Activated CD8-positive, alpha-beta T cell treated with anti-CD3 and anti-CD28 coated beads for 36 hours (primary cell): ENCODE data around the gene SPPL3. TPM values are rescaled to one million over a fixed set of nuclear protein-coding genes. Genes with fewer than 3 reads are reported as not detected.
"Not testable (repeated sequence)": the region's sequence is repeated elsewhere in the genome, so short reads cannot be mapped to it uniquely, and the experiment has no call there.

Experiments used
- ATAC-seq: fragments of 200-7000 bp; cut with Tn5 transposase; one replicate; pipeline ENCODE4 v1.10.0; 2021; ENCODE audit warnings: mild to moderate bottlenecking, moderate library complexity
- CTCF ChIA-PET: fragments of 350-600 bp; sonication (Branson Sonifier 250); formaldehyde crosslinking; loops from one replicate; lab custom pipeline; 2021; ENCODE audit warnings: antibody characterized with exemption; lab: Charles Lee
- POLR2A ChIA-PET: fragments of 350-600 bp; sonication (Branson Sonifier 250); formaldehyde crosslinking; loops from one replicate; lab custom pipeline; 2021; ENCODE audit warnings: antibody characterized with exemption; lab: Charles Lee
- DNase-seq: peaks from one replicate; pipeline ENCODE4 v3.0.0-alpha.2; 2020
- H3K27ac Mint-ChIP-seq: one replicate; pipeline ENCODE4 v1.8.0; 2021; ENCODE audit warnings: mild to moderate bottlenecking, mixed read lengths
- H3K27me3 Mint-ChIP-seq: one replicate; pipeline ENCODE4 v1.8.0; 2021; ENCODE audit warnings: mixed read lengths
- H3K36me3 Mint-ChIP-seq: one replicate; pipeline ENCODE4 v1.8.0; 2021; ENCODE audit warnings: low read depth, mixed read lengths
- H3K4me1 Mint-ChIP-seq: one replicate; pipeline ENCODE4 v1.8.0; 2021; ENCODE audit warnings: low read depth, mixed read lengths
- H3K4me3 Mint-ChIP-seq: one replicate; pipeline ENCODE4 v1.8.0; 2021; ENCODE audit warnings: mild to moderate bottlenecking, moderate library complexity, mixed read lengths
- H3K9me3 Mint-ChIP-seq: one replicate; pipeline ENCODE4 v1.8.0; 2021; ENCODE audit warnings: mixed read lengths
- intact Hi-C: fragments of 100-400 bp; cut with micrococcal nuclease; formaldehyde crosslinking; loops from one replicate; pipeline ENCODE4 v1.10.0; 2022
- total RNA-seq, 2 experiments: library from RNA; stranded (reverse); gene quantifications; one replicate each; pipeline ENCODE4 v1.2.3, GENCODE V29; 2021
- TF ChIP-seq, protein P1 (sequence below): fragments of 200-600 bp; IDR thresholded peaks from one replicate; pipeline ENCODE4 v1.8.0; 2022; ENCODE audit warnings: antibody characterized with exemption, mild to moderate bottlenecking

SPPL3 gene
- total RNA-seq, 2 experiments from 2014 or later, result 19.8 to 20.8 TPM

DNA sequence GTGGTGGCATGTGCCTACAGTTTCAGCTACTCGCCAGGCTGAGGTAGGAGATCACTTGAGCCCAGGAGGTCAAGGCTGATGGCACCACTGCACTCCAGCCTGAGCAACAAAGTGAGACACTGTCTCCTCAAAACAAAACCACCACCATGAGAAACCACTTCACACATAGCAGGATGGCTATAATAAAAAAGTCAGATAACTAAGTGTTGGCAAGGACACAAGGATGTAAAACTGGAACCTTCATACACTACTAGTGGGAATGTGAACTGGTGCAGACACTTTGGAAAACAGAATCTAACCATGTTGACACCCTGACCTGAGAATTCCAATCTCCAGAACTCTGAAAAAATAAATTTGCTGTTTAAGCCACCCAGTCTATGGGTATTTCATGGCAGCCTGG, 110.8 kb downstream of the SPPL3 start:
- DNase-seq (no peak), ATAC-seq (no peak)
- intact Hi-C loops, result no loop called here
- Mint-ChIP-seq H3K27me3 (no peaks in the 10 kb centered on the region), H3K36me3 (peaks cover 49% of the 10 kb centered on the region), H3K4me1 (peaks cover 28% of the 10 kb centered on the region), H3K9me3 (peaks cover 26% of the 10 kb centered on the region), H3K27ac (no peak overlapping the region), H3K4me3 (no peak overlapping the region)
- ChIA-PET POLR2A (interaction anchor here (0.6 kb wide), 1 partner anchor 40 kb away, joined by 3 read pairs; no protein-coding TSS in a partner anchor), CTCF (no interaction called here)
- TF ChIP-seq, protein P1, sequence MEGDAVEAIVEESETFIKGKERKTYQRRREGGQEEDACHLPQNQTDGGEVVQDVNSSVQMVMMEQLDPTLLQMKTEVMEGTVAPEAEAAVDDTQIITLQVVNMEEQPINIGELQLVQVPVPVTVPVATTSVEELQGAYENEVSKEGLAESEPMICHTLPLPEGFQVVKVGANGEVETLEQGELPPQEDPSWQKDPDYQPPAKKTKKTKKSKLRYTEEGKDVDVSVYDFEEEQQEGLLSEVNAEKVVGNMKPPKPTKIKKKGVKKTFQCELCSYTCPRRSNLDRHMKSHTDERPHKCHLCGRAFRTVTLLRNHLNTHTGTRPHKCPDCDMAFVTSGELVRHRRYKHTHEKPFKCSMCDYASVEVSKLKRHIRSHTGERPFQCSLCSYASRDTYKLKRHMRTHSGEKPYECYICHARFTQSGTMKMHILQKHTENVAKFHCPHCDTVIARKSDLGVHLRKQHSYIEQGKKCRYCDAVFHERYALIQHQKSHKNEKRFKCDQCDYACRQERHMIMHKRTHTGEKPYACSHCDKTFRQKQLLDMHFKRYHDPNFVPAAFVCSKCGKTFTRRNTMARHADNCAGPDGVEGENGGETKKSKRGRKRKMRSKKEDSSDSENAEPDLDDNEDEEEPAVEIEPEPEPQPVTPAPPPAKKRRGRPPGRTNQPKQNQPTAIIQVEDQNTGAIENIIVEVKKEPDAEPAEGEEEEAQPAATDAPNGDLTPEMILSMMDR, result no peak

DNA sequence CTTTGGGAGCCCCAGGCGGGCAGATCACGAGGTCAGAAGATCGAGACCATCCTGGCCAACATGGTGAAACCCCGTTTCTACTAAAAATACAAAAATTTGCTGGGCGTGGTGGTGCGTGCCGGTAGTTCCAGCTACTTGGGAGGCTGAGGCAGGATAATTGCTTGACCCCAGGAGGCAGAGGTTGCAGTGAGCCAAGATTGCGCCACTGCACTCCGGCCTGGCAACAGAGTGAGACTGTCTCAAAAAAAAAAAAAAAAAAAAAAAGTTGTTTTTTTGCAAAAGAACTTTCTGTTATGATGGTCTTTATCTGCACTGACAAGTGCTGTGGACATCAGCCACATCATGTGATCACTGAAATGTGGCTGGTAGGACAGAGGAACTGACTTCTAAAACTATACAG, 111.7 kb downstream of the SPPL3 start:
- Mint-ChIP-seq H3K27ac (peak overlapping the region; percentile 21), H3K9me3 (peaks cover 26% of the 10 kb centered on the region), H3K4me1 (peaks cover 22% of the 10 kb centered on the region), H3K36me3 (peaks cover 45% of the 10 kb centered on the region)
- intact Hi-C loops, H3K4me3 Mint-ChIP-seq, H3K27me3 Mint-ChIP-seq, CTCF ChIA-PET, ATAC-seq, POLR2A ChIA-PET, DNase-seq: not testable (repeated sequence)

DNA sequence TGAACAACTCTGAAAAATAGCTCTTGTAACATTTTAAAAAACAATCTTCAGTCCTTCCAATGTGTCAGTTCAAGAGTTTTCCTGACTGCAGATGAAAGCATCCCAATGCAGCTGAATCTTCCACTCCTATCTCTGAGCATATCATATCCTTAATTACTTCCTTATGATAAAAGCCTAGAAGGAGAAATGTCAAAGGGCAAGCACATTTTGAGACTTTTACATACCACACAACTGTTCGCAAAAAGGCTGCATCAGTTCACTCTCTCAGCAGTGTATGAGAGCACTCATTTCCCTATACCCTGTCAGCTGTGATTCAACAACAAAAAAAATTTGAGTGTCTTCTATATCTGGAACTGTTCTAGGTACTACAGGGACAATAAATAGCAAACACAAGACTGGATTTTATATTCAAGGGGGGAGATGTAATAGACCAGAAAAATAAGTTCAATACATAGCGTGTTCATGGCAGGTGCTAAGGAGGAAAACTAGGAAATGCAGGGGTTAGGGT, 112.4 kb downstream of the SPPL3 start:
- Mint-ChIP-seq H3K27ac (peak overlapping the region; percentile 25), H3K36me3 (peaks cover 39% of the 10 kb centered on the region), H3K27me3 (no peaks in the 10 kb centered on the region), H3K4me1 (peaks cover 17% of the 10 kb centered on the region), H3K4me3 (no peak overlapping the region), H3K9me3 (peaks cover 20% of the 10 kb centered on the region)
- ChIA-PET POLR2A (no interaction called here), CTCF (no interaction called here)
- DNase-seq (no peak), ATAC-seq (no peak)
- TF ChIP-seq, protein P1, result no peak
- intact Hi-C loops, result no loop called here

DNA sequence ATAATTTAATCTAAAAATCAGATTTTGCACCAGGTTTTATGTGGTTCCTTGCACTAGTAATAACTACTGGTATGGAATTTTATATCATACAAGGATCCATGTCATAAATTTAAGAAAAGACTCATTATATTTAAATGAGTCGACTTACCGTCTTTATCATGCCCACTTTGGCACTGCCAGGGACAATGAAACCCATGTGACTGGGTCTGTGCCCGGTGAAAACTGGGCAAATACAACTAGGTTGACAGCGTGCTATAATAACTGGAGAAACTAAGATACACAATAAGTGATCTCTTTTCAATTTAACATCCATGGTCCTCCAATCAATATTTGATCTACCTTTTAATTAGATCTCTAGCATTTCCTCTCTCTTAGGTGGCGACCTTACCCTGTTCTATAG, 114.0 kb downstream of the SPPL3 start:
- POLR2A ChIA-PET, result no interaction called here
- H3K4me3 Mint-ChIP-seq, result no peak overlapping the region
- peaks cover 25% of the 10 kb centered on the region for H3K36me3 Mint-ChIP-seq
- intact Hi-C loops, result no loop called here
- no peak overlapping the region for H3K27ac Mint-ChIP-seq
- peaks cover 17% of the 10 kb centered on the region for H3K4me1 Mint-ChIP-seq
- peaks cover 8% of the 10 kb centered on the region for H3K9me3 Mint-ChIP-seq
- no peaks in the 10 kb centered on the region for H3K27me3 Mint-ChIP-seq
- DNase-seq, result no peak
- no peak for ATAC-seq
- CTCF ChIA-PET, result no interaction called here
- TF ChIP-seq, protein P1, result no peak

DNA sequence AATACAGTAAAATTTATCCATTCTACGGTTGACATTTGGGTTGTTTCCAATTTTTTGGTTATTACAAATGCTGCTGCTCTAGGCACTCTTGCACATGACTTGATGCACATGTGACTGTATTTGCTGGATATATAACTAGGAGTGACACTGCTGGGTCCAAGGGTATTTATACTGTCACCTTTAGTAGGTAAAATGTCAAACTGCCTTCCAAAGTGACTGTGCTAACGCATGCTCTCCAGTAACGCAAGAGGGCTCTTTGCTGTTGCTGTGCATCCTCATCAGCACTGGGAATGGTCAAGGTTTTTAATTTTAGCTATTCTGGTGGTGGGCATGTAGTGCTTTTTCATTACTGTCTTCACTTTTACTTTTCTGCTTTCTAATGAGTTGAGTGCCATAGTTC, 116.3 kb downstream of the SPPL3 start:
- DNase-seq, result no peak
- Mint-ChIP-seq H3K4me3 (no peak overlapping the region), H3K27ac (no peak overlapping the region), H3K9me3 (no peaks in the 10 kb centered on the region), H3K27me3 (no peaks in the 10 kb centered on the region), H3K36me3 (peaks cover 20% of the 10 kb centered on the region), H3K4me1 (peaks cover 25% of the 10 kb centered on the region)
- POLR2A ChIA-PET, result interaction anchor here (0.6 to 0.9 kb wide), 2 partner anchors 9 to 145 kb away, joined by 3 read pairs; no protein-coding TSS in a partner anchor
- no peak for ATAC-seq
- CTCF ChIA-PET, result interaction anchor here (0.8 kb wide), 1 partner anchor 139 kb away, joined by 5 read pairs; no protein-coding TSS in a partner anchor
- intact Hi-C loops, result no loop called here
- TF ChIP-seq, protein P1, result no peak
